PC-3 (cell line): Measurements from ENCODE around the gene ENPP7.

Experiments used
- CTCF ChIP-seq: fragments of 300-600 bp; sonication (generic); conservative IDR thresholded peaks from 2 replicates; pipeline ENCODE4 v1.5.1; 2017; ENCODE audit warnings: antibody characterized with exemption, low read depth, mild to moderate bottlenecking, low read length
- EZH2phosphoT487 ChIP-seq: fragments of 300-600 bp; sonication (generic); IDR thresholded peaks from 2 replicates; pipeline ENCODE4 v1.6.1; 2018; ENCODE audit warnings: mild to moderate bottlenecking, antibody characterized with exemption, low read length, borderline replicate concordance

GRCh38 chr17:79713391-79713790, 17.4 kb upstream of the ENPP7 start:
- TF ChIP-seq CTCF: no peak
- TF ChIP-seq EZH2phosphoT487: no peak
